ENCODE results near the gene HARBI1. TPM values are rescaled to one million over a fixed set of nuclear protein-coding genes. Genes with fewer than 3 reads are reported as not detected.

The HARBI1 gene
- total and polyA plus RNA-seq, 10 of the 15 experiments (the other 5 are each of a cell fraction or from before 2014, with no cell fraction given), result 3.6 to 8.4 (median 5.2) TPM

DNA sequence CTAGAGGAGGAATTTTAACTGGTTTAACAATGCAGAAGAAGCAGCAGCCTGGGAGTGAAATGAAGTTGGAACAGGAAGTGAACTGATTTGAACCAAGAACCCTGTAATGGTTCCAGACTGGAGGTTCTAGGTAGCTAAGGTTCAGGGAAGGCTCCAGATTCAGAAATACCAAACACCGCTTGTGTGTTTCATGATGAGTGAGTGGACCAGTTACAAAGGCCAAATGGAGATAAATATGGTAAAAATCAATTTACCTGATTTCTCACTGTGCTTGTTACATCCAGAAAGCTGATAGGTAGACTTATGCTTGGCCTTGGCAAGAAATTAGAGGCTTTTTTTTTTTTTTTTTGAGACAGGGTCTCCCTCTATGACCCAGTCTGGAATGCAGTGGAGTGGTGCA is 13.2 kb upstream of the HARBI1 start (continued):
- TF ChIP-seq, protein P1, sequence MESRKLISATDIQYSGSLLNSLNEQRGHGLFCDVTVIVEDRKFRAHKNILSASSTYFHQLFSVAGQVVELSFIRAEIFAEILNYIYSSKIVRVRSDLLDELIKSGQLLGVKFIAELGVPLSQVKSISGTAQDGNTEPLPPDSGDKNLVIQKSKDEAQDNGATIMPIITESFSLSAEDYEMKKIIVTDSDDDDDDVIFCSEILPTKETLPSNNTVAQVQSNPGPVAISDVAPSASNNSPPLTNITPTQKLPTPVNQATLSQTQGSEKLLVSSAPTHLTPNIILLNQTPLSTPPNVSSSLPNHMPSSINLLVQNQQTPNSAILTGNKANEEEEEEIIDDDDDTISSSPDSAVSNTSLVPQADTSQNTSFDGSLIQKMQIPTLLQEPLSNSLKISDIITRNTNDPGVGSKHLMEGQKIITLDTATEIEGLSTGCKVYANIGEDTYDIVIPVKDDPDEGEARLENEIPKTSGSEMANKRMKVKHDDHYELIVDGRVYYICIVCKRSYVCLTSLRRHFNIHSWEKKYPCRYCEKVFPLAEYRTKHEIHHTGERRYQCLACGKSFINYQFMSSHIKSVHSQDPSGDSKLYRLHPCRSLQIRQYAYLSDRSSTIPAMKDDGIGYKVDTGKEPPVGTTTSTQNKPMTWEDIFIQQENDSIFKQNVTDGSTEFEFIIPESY (IDR thresholded peaks at IDR 0.05), result no peak
- TF ChIP-seq MEF2A (IDR thresholded peaks at IDR 0.05; ENCODE audit: insufficient read depth, low read depth, low read length) (no peak), MLLT1 (IDR thresholded peaks at IDR 0.05) (no peak), SP1 (IDR thresholded peaks at IDR 0.05; ENCODE audit: low read depth, low read length) (no peak), STAT1 (conservative IDR thresholded peaks at IDR 0.05) (no peak), SIX5 (IDR thresholded peaks at IDR 0.05; ENCODE audit: low read depth, low read length, severe bottlenecking) (no peak), E4F1 (IDR thresholded peaks at IDR 0.05; ENCODE audit: borderline replicate concordance, partially characterized antibody) (no peak), ATF2 (IDR thresholded peaks at IDR 0.05; ENCODE audit: low read length) (no peak)
- TF ChIP-seq, protein P2, sequence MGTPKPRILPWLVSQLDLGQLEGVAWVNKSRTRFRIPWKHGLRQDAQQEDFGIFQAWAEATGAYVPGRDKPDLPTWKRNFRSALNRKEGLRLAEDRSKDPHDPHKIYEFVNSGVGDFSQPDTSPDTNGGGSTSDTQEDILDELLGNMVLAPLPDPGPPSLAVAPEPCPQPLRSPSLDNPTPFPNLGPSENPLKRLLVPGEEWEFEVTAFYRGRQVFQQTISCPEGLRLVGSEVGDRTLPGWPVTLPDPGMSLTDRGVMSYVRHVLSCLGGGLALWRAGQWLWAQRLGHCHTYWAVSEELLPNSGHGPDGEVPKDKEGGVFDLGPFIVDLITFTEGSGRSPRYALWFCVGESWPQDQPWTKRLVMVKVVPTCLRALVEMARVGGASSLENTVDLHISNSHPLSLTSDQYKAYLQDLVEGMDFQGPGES (IDR thresholded peaks at IDR 0.05), result no peak
- TF ChIP-seq, protein P3, sequence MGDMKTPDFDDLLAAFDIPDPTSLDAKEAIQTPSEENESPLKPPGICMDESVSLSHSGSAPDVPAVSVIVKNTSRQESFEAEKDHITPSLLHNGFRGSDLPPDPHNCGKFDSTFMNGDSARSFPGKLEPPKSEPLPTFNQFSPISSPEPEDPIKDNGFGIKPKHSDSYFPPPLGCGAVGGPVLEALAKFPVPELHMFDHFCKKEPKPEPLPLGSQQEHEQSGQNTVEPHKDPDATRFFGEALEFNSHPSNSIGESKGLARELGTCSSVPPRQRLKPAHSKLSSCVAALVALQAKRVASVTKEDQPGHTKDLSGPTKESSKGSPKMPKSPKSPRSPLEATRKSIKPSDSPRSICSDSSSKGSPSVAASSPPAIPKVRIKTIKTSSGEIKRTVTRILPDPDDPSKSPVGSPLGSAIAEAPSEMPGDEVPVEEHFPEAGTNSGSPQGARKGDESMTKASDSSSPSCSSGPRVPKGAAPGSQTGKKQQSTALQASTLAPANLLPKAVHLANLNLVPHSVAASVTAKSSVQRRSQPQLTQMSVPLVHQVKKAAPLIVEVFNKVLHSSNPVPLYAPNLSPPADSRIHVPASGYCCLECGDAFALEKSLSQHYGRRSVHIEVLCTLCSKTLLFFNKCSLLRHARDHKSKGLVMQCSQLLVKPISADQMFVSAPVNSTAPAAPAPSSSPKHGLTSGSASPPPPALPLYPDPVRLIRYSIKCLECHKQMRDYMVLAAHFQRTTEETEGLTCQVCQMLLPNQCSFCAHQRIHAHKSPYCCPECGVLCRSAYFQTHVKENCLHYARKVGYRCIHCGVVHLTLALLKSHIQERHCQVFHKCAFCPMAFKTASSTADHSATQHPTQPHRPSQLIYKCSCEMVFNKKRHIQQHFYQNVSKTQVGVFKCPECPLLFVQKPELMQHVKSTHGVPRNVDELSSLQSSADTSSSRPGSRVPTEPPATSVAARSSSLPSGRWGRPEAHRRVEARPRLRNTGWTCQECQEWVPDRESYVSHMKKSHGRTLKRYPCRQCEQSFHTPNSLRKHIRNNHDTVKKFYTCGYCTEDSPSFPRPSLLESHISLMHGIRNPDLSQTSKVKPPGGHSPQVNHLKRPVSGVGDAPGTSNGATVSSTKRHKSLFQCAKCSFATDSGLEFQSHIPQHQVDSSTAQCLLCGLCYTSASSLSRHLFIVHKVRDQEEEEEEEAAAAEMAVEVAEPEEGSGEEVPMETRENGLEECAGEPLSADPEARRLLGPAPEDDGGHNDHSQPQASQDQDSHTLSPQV (IDR thresholded peaks at IDR 0.05), result no peak
